ENCODE results near the gene PRKG1.

PRKG1 gene

GRCh38 chr10:51640120-51640819 lies 566.0 kb downstream of the PRKG1 start:
- H3K4me3 ChIP-seq (replicated peaks; ENCODE audit: insufficient read depth, low read length), result no peak overlapping the region
- no peak for DNase-seq (ENCODE audit: low read depth in 1 of 2, low spot score in 1 of 2)
- H3K27ac ChIP-seq (replicated peaks), result no peak overlapping the region
- TF ChIP-seq GABPA (IDR thresholded peaks at IDR 0.05; ENCODE audit: low read depth), result no peak
- TF ChIP-seq REST (IDR thresholded peaks at IDR 0.05; ENCODE audit: insufficient replicate concordance, low read depth), result no peak
- no peak for TF ChIP-seq POLR2AphosphoS5 (IDR thresholded peaks at IDR 0.05; ENCODE audit: low read depth)
- no peak for TF ChIP-seq CTCF (IDR thresholded peaks at IDR 0.05; ENCODE audit: insufficient read depth, low read length)
- TF ChIP-seq SPI1 (IDR thresholded peaks at IDR 0.05; ENCODE audit: borderline replicate concordance, low read depth), result no peak
- no peaks in the 10 kb centered on the region for H3K27me3 ChIP-seq (ENCODE audit: insufficient read depth, poor library complexity, severe bottlenecking)

- DNase-seq (ENCODE audit: low read depth in 1 of 2, low spot score in 1 of 2), result no peak
- H3K27ac ChIP-seq (replicated peaks), result no peak overlapping the region
- no peaks in the 10 kb centered on the region for H3K27me3 ChIP-seq (ENCODE audit: insufficient read depth, poor library complexity, severe bottlenecking)
- TF ChIP-seq REST (IDR thresholded peaks at IDR 0.05; ENCODE audit: insufficient replicate concordance, low read depth) (no peak), SPI1 (IDR thresholded peaks at IDR 0.05; ENCODE audit: borderline replicate concordance, low read depth) (no peak), GABPA (IDR thresholded peaks at IDR 0.05; ENCODE audit: low read depth) (no peak), POLR2AphosphoS5 (IDR thresholded peaks at IDR 0.05; ENCODE audit: low read depth) (no peak), CTCF (IDR thresholded peaks at IDR 0.05; ENCODE audit: insufficient read depth, low read length) (no peak)
- no peak overlapping the region for H3K4me3 ChIP-seq (replicated peaks; ENCODE audit: insufficient read depth, low read length)
Measured at GRCh38 chr10:51642581-51642980, 568.3 kb downstream of the PRKG1 start.

GRCh38 chr10:51643734-51644133 lies 569.4 kb downstream of the PRKG1 start:
- H3K27ac ChIP-seq (replicated peaks), result no peak overlapping the region
- H3K4me3 ChIP-seq (replicated peaks; ENCODE audit: insufficient read depth, low read length), result no peak overlapping the region
- no peak for TF ChIP-seq POLR2AphosphoS5 (IDR thresholded peaks at IDR 0.05; ENCODE audit: low read depth)

GRCh38 chr10:51649064-51649463 lies 574.8 kb downstream of the PRKG1 start:
- no peak for TF ChIP-seq GABPA (IDR thresholded peaks at IDR 0.05; ENCODE audit: low read depth)
- TF ChIP-seq REST (IDR thresholded peaks at IDR 0.05; ENCODE audit: insufficient replicate concordance, low read depth), result no peak
- no peak for TF ChIP-seq POLR2AphosphoS5 (IDR thresholded peaks at IDR 0.05; ENCODE audit: low read depth)
- no peak for DNase-seq (ENCODE audit: low read depth in 1 of 2, low spot score in 1 of 2)

More at GRCh38 chr10:51643734-51644133, 569.4 kb downstream of the PRKG1 start:
- DNase-seq (ENCODE audit: low read depth in 1 of 2, low spot score in 1 of 2), result no peak
- H3K27me3 ChIP-seq (ENCODE audit: insufficient read depth, poor library complexity, severe bottlenecking), result no peaks in the 10 kb centered on the region

More at GRCh38 chr10:51649064-51649463, 574.8 kb downstream of the PRKG1 start:
- Histone ChIP-seq H3K4me3 (replicated peaks; ENCODE audit: insufficient read depth, low read length) (no peak overlapping the region), H3K27me3 (ENCODE audit: insufficient read depth, poor library complexity, severe bottlenecking) (no peaks in the 10 kb centered on the region), H3K27ac (replicated peaks) (no peak overlapping the region)

All from HL-60 (cell line).